B cell (primary cell): ENCODE measurements around the gene FAXDC2. TPM values are rescaled to one million over a fixed set of nuclear protein-coding genes. Genes with fewer than 3 reads are reported as not detected.
A peak's percentile ranks its signal among the peaks of the same experiment; 100 is the strongest.

ENCODE experiments used
- ATAC-seq: fragments of 200-7000 bp; cut with Tn5 transposase; one replicate; pipeline ENCODE4 v1.10.0; 2021; ENCODE audit warnings: low read depth, mild to moderate bottlenecking, moderate number of reproducible peaks, moderate library complexity
- CTCF ChIA-PET: fragments of 350-600 bp; sonication (Branson Sonifier 250); formaldehyde crosslinking; loops from one replicate; lab custom pipeline; 2021; ENCODE audit warnings: antibody characterized with exemption, inconsistent platforms; lab: Charles Lee
- POLR2A ChIA-PET: fragments of 350-600 bp; sonication (Branson Sonifier 250); formaldehyde crosslinking; loops from one replicate; lab custom pipeline; 2021; ENCODE audit warnings: antibody characterized with exemption; lab: Charles Lee
- DNase-seq: peaks from one replicate; pipeline ENCODE4 v3.0.0; 2013
- H2AFZ ChIP-seq: 2 replicates; pipeline ENCODE4 v1.6.1; 2012; ENCODE audit warnings: mild to moderate bottlenecking, low read depth, low read length; ENCODE audit not compliant: insufficient read depth, poor library complexity, severe bottlenecking
- H3K27ac ChIP-seq, 2 donors: 1 replicate in 1 of 2; 2 replicates in 1 of 2; pipeline ENCODE4 v1.5.1; 2012 to 2013; ENCODE audit warnings: low read length in 2 of 2, mild to moderate bottlenecking in 2 of 2, moderate library complexity in 1 of 2
- H3K27me3 ChIP-seq, 4 experiments: fragments of 200-600 bp in 1 of 4; sonication (generic) in 1 of 4; replicated peaks in 1 of 4; 1 replicate in 2 of 4; 2 replicates in 2 of 4; pipeline versions ENCODE4 v1.6.1 to v1.7.0; 2013 to 2016; ENCODE audit warnings: low read length in 3 of 4, mild to moderate bottlenecking in 2 of 4, mixed read lengths in 1 of 4, moderate library complexity in 1 of 4; ENCODE audit not compliant: insufficient read depth in 4 of 4, control insufficient read depth in 3 of 4; ENCODE audit errors: control extremely low read depth in 1 of 4
- H3K36me3 ChIP-seq, 2 experiments: replicated peaks in 1 of 2; 1 replicate in 1 of 2; 2 replicates in 1 of 2; pipeline versions ENCODE4 v1.6.1 to v1.7.1; 2013; ENCODE audit warnings: low read length in 1 of 2; ENCODE audit not compliant: insufficient read depth in 2 of 2, control insufficient read depth in 1 of 2; ENCODE audit errors: control extremely low read depth in 1 of 2, extremely low read depth in 1 of 2
- H3K4me1 ChIP-seq, 2 donors: fragments of 200-600 bp in 1 of 2; sonication (generic) in 1 of 2; 1 replicate in 1 of 2; 2 replicates in 1 of 2; pipeline versions ENCODE4 v1.5.1 to v1.6.1; 2013 to 2017; ENCODE audit warnings: low read length in 2 of 2; ENCODE audit not compliant: control insufficient read depth in 2 of 2, insufficient read depth in 2 of 2
- H3K4me2 ChIP-seq: replicated peaks from 2 replicates; pipeline ENCODE3; 2012; ENCODE audit warnings: mild to moderate bottlenecking, low read depth, low read length; ENCODE audit not compliant: poor library complexity, severe bottlenecking
- H3K4me3 ChIP-seq, 5 experiments: fragments of 200-600 bp in 1 of 5; sonication (generic) in 1 of 5; 1 replicate in 3 of 5; 2 replicates in 2 of 5; pipeline versions ENCODE4 v1.5.1 to v1.7.0; 2011 to 2016; ENCODE audit warnings: low read length in 4 of 5, mild to moderate bottlenecking in 4 of 5, low read depth in 2 of 5, control low read depth in 1 of 5, moderate library complexity in 1 of 5; ENCODE audit not compliant: insufficient read depth in 1 of 5; ENCODE audit errors: control extremely low read depth in 1 of 5, extremely low read depth in 1 of 5
- H3K79me2 ChIP-seq: fragments of 200-600 bp; sonication (generic); one replicate; pipeline ENCODE4 v1.6.0; 2016; ENCODE audit warnings: low read length; ENCODE audit not compliant: control insufficient read depth, insufficient read depth
- H3K9ac ChIP-seq: fragments of 200-600 bp; sonication (generic); 2 replicates; pipeline ENCODE4 v1.6.1; 2017; ENCODE audit warnings: mild to moderate bottlenecking, low read length, moderate library complexity
- H3K9me3 ChIP-seq, 3 donors: one replicate each; pipeline versions ENCODE4 v1.6.1 to v1.7.1; 2013; ENCODE audit warnings: low read length in 2 of 3; ENCODE audit not compliant: control insufficient read depth in 2 of 3, insufficient read depth in 1 of 3; ENCODE audit errors: control extremely low read depth in 1 of 3
- H4K20me1 ChIP-seq: 2 replicates; pipeline ENCODE4 v1.6.0; 2012; ENCODE audit warnings: mild to moderate bottlenecking, low read length; ENCODE audit not compliant: insufficient read depth, control insufficient read depth, poor library complexity, severe bottlenecking
- H3K27ac Mint-ChIP-seq: one replicate; pipeline ENCODE4 v1.8.0; 2021; ENCODE audit warnings: mixed read lengths
- H3K27me3 Mint-ChIP-seq: one replicate; pipeline ENCODE4 v1.8.0; 2021; ENCODE audit warnings: mixed read lengths
- H3K4me1 Mint-ChIP-seq: one replicate; pipeline ENCODE4 v1.8.0; 2021; ENCODE audit warnings: mixed read lengths
- H3K4me3 Mint-ChIP-seq: one replicate; pipeline ENCODE4 v1.8.0; 2021; ENCODE audit warnings: mixed read lengths
- H3K9me3 Mint-ChIP-seq: one replicate; pipeline ENCODE4 v1.8.0; 2022; ENCODE audit warnings: mixed read lengths; ENCODE audit not compliant: insufficient read depth
- CTCF ChIP-seq: fragments of 200-600 bp; IDR thresholded peaks from one replicate; pipeline ENCODE4 v1.8.0; 2022; ENCODE audit warnings: antibody characterized with exemption, mild to moderate bottlenecking
- EZH2 ChIP-seq: IDR thresholded peaks from 2 replicates; pipeline ENCODE4 v1.6.1; 2012; ENCODE audit warnings: borderline replicate concordance, low read depth, mild to moderate bottlenecking, moderate library complexity, low read length; ENCODE audit not compliant: insufficient read depth, poor library complexity, severe bottlenecking
- WGBS: methylation state at CpG from one replicate; pipeline ENCODE4 v1.1.5; 2013; ENCODE audit warnings: missing lambda C conversion rate; ENCODE audit not compliant: insufficient coverage; 5-methylcytosine and 5-hydroxymethylcytosine counted together
- intact Hi-C: fragments of 100-400 bp; cut with micrococcal nuclease; formaldehyde crosslinking; loops from one replicate; pipeline ENCODE4 v1.10.0; 2022
- polyA plus RNA-seq: library from polyadenylated mRNA; depleted of rRNA; stranded (reverse); fragments of >200 nt; gene quantifications from 2 replicates; pipeline ENCODE4 v1.2.3, GENCODE V29; 2012
- total RNA-seq, 2 donors: library from RNA; stranded (reverse); fragments of 120-200 nt in 1 of 2; gene quantifications; 1 replicate in 1 of 2; 2 replicates in 1 of 2; pipeline versions ENCODE4 v1.2.3 to v1.2.4, GENCODE V29; 2013 to 2022

The FAXDC2 gene
- total and polyA plus RNA-seq, 2 donors (not counting 1 experiment from before 2014, with no cell fraction given) = 0.07 TPM; not detected in 1

- TF ChIP-seq CTCF = no peak
- no peak for TF ChIP-seq EZH2
- Histone ChIP-seq H3K79me2 (peaks cover 100% of the 10 kb centered on the region), H3K27ac (peak overlapping the region in 1 of 2 donors; percentile 67), H3K4me2 (peak overlapping the region; percentile 4), H3K27me3 (no peaks in the 10 kb centered on the region), H2AFZ (no peak overlapping the region), H3K36me3 (peaks cover 0 to 5% of the 10 kb centered on the region in 2 experiments), H3K9ac (peak overlapping the region; percentile 34), H3K4me3 (no peak overlapping the region), H4K20me1 (peaks cover 96% of the 10 kb centered on the region), H3K4me1 (peaks cover 64 to 78% of the 10 kb centered on the region in 2 donors), H3K9me3 (no peaks in the 10 kb centered on the region)
- WGBS = 100% methylated on average over 1 of the region's 1 CpG
- ChIA-PET POLR2A (no interaction called here), CTCF (no interaction called here)
- Mint-ChIP-seq H3K27ac (peak overlapping the region; percentile 37), H3K4me1 (peaks cover 83% of the 10 kb centered on the region), H3K4me3 (no peak overlapping the region), H3K9me3 (no peaks in the 10 kb centered on the region), H3K27me3 (no peaks in the 10 kb centered on the region)
- ATAC-seq (no peak), DNase-seq (no peak)
- intact Hi-C loops = no loop called here
These were observed 67.4 kb downstream of the FAXDC2 start for GRCh38 chr5:154782812-154783592.

GRCh38 chr5:154782326-154782725 lies 68.1 kb downstream of the FAXDC2 start:
- CTCF ChIA-PET = no interaction called here
- intact Hi-C loops = no loop called here
- DNase-seq = no peak
- H4K20me1 ChIP-seq = peaks cover 90% of the 10 kb centered on the region
- H3K4me3 ChIP-seq = no peak overlapping the region
- H3K79me2 ChIP-seq = peaks cover 100% of the 10 kb centered on the region
- 76% methylated on average over 4 of the region's 4 CpGs for WGBS
- H3K27me3 ChIP-seq = no peaks in the 10 kb centered on the region
- H3K9me3 Mint-ChIP-seq = no peaks in the 10 kb centered on the region
- POLR2A ChIA-PET = no interaction called here
- ATAC-seq = no peak
- no peaks in the 10 kb centered on the region for H3K9me3 ChIP-seq
- no peaks in the 10 kb centered on the region for H3K27me3 Mint-ChIP-seq
- peaks cover 57 to 71% of the 10 kb centered on the region in 2 donors for H3K4me1 ChIP-seq
- H3K27ac Mint-ChIP-seq = no peak overlapping the region
- TF ChIP-seq EZH2 (no peak), CTCF (no peak)
- H2AFZ ChIP-seq = no peak overlapping the region
- H3K9ac ChIP-seq = peak overlapping the region; percentile 34
- no peak overlapping the region for H3K4me3 Mint-ChIP-seq
- H3K27ac ChIP-seq = peak overlapping the region in 1 of 2 donors; percentile 67
- peaks cover 78% of the 10 kb centered on the region for H3K4me1 Mint-ChIP-seq
- H3K4me2 ChIP-seq = peak overlapping the region; percentile 4
- H3K36me3 ChIP-seq = peaks cover 0 to 5% of the 10 kb centered on the region in 2 experiments
